Activated naive CD8-positive, alpha-beta T cell (primary cell): ENCODE measurements around the gene PTGIS.
A peak's percentile ranks its signal among the peaks of the same experiment; 100 is the strongest.
"Not testable (repeated sequence)": the region's sequence is repeated elsewhere in the genome, so short reads cannot be mapped to it uniquely, and the experiment has no call there.

Source experiments
- H3K27ac Mint-ChIP-seq: one replicate; pipeline ENCODE4 v1.8.0; 2021; ENCODE audit warnings: mixed read lengths
- H3K27me3 Mint-ChIP-seq: one replicate; pipeline ENCODE4 v1.8.0; 2021; ENCODE audit warnings: mixed read lengths
- H3K36me3 Mint-ChIP-seq: one replicate; pipeline ENCODE4 v1.8.0; 2021; ENCODE audit warnings: mixed read lengths
- H3K4me1 Mint-ChIP-seq: one replicate; pipeline ENCODE4 v1.8.0; 2021; ENCODE audit warnings: low read depth, mixed read lengths
- H3K4me3 Mint-ChIP-seq: one replicate; pipeline ENCODE4 v1.8.0; 2021; ENCODE audit warnings: mild to moderate bottlenecking, mixed read lengths
- H3K9me3 Mint-ChIP-seq: one replicate; pipeline ENCODE4 v1.8.0; 2021; ENCODE audit warnings: low read depth, mixed read lengths

The PTGIS gene

DNA sequence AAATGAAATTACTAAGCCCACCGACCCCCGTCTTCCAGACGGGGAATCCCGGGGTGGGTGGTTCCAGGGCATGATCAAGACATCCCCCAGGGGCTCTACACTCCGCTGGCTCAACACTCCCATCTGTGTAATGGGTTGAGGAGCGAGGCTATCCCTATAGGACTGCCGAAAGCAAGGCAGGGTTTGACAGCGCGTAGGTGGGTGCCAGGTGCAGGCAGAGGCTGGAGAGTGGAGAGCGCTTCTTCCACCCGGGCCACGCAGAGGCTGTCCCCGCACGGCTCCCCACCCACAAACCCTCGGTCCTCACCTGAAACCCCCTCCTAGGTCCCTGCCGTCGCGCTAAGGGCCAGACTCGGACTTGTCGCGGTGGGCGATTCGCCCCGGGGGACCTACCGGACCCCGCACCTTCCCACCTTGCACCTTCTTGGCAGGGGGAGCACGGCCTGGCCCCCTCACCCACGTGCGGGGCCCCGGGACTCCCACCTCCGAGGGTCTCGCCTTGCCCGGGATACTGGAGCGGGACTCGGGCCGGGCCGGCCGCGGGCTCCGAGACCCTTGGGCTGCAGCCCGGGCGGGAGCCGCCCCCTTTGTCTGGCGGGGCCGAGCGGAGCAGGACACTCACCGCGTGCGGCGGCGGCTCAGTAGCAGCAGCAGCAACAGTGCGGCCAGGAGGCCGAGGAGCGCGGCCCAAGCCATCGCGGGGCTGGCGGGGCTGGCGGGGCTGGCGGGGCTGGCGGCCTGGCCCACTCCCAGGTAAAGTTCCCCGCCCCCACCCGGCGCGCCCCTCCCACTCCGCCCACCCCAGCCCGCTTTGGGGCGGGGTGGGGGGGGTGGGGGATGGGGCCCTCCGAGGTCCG lies at the start of gene PTGIS:
TSS of gene PTGIS (minus strand) at position 717 of the 857 bp plus-strand sequence. CDS start at position 696, 21 bp downstream.
- Mint-ChIP-seq H3K36me3 (no peaks in the 10 kb centered on the region), H3K27ac (peak within 1 kb of the TSS; percentile 28), H3K4me3 (peak within 1 kb of the TSS; percentile 64), H3K4me1 (peaks cover 6% of the 10 kb centered on the region), H3K9me3 (no peaks in the 10 kb centered on the region), H3K27me3 (peaks cover 25% of the 10 kb centered on the region)

DNA sequence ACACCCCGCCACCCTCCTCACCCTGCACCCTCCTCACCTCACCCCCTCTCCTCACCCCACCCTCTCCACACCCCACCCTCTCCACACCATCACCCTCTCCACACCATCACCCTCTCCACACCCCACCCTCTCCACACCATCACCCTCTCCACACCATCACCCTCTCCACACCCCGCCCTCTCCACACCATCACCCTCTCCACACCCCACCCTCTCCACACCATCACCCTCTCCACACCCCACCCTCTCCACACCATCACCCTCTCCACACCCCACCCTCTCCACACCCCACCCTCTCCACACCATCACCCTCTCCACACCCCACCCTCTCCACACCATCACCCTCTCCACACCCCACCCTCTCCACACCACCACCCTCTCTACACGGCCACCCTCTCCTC lies 49.5 kb upstream of the PTGIS start:
- H3K4me1 Mint-ChIP-seq, H3K9me3 Mint-ChIP-seq, H3K36me3 Mint-ChIP-seq, H3K4me3 Mint-ChIP-seq, H3K27ac Mint-ChIP-seq, H3K27me3 Mint-ChIP-seq: not testable (repeated sequence)

DNA sequence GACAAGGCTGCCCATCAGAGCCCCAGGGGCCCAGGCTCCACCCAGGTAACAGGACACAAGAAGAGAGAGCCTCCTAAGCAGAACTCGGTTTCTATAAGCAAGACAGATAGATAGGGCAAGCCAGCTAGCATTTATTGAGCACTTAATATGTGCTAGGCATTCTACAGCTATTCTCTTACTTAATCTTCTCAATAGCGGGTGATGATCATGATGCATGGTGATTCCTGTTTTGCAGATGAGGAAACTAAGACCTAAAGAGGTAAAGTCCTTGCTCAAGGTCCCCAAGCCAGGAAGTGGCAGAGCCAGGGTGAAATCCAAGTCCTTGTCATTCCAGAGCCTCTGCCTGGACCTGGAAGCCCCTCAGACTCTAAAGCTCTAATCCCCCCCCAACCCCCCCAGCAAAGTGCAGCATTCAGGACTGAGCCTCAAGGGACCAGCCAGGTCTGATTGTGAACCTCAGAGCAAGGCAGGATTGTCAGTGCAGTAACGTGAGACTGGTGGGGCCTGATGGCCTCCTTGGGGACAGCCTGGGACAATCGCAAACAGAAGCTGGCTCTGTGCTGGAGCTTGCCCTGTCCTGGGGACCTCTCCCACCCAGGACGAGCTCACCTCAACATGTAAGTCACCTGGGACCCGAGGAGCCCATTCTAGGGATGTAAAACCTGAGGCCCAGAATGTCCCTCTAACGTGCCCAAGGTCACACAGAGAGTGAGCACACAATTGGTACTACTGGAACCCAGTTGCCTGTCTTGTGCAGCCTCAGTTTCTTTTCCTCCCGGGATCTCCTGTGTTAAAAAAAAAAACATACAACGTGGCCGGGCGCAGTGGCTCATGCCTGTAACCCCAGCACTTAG lies 48.4 kb upstream of the PTGIS start:
- Mint-ChIP-seq H3K27ac (no peak overlapping the region), H3K9me3 (no peaks in the 10 kb centered on the region), H3K4me1 (no peaks in the 10 kb centered on the region), H3K27me3 (no peaks in the 10 kb centered on the region), H3K4me3 (no peak overlapping the region), H3K36me3 (no peaks in the 10 kb centered on the region)

GRCh38 chr20:49615401-49616153 lies 47.6 kb upstream of the PTGIS start:
- Mint-ChIP-seq H3K27me3 (no peaks in the 10 kb centered on the region), H3K4me1 (peaks cover 5% of the 10 kb centered on the region), H3K27ac (no peak overlapping the region), H3K4me3 (no peak overlapping the region), H3K36me3 (no peaks in the 10 kb centered on the region), H3K9me3 (no peaks in the 10 kb centered on the region)

DNA sequence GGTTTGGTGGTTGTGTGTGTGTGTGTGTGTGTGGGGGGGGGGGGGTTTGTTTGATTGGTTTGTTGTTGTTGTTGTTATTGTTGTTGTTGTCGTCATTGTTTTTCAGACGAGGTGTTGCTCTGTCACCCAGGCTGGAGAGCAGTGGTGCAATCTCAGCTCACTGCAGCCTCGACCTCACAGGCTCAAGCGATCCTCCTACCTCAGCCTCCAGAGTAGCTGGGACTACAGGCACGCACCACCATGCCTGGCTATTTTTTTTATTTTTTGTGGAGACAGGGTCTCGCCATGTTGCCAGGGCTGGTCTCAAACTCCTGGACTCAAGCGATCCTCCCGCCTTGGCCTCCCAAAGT lies 47.1 kb upstream of the PTGIS start:
- not testable (repeated sequence) for H3K4me3 Mint-ChIP-seq, H3K27ac Mint-ChIP-seq, H3K4me1 Mint-ChIP-seq, H3K36me3 Mint-ChIP-seq, H3K9me3 Mint-ChIP-seq, H3K27me3 Mint-ChIP-seq

DNA sequence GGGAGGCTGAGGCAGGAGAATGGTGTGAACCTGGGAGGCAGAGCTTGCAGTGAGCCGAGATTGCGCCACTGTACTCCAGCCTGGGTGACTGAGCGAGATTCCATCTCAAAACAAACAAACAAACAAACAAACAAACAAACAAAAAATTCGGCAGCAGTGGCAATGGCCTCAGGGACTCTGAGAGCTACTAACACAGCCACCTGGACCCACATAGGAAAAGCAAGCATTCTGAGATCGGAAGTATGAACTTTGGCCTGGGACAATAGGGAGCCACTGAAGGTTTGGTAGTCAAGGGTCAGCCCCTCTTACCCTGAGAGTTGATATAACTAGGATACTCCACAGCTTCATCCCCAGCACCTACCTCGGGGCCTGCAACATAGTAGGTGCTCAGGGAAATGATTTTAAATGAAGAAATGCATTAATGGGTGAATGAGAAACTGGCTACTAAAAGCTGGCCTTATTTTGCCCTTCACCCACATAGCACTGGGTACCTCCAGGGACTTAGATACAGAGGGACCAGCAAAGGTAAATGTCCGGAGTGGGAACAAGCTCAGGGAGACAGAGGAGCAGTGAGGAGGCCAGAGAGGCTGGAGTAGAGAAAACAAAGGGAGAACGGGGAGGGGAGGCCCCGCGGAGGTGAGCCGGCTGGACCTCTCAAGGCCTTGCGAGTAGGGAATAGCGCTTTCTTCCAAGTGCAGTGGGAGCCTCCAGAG lies 46.6 kb upstream of the PTGIS start:
- H3K27me3 Mint-ChIP-seq, result no peaks in the 10 kb centered on the region
- peaks cover 6% of the 10 kb centered on the region for H3K4me1 Mint-ChIP-seq
- H3K36me3 Mint-ChIP-seq, result no peaks in the 10 kb centered on the region
- H3K4me3 Mint-ChIP-seq, result no peak overlapping the region
- no peak overlapping the region for H3K27ac Mint-ChIP-seq
- no peaks in the 10 kb centered on the region for H3K9me3 Mint-ChIP-seq

GRCh38 chr20:49612127-49612738 lies 44.3 kb upstream of the PTGIS start:
- H3K27me3 Mint-ChIP-seq, result peaks cover 7% of the 10 kb centered on the region
- H3K4me1 Mint-ChIP-seq, result peaks cover 19% of the 10 kb centered on the region
- no peaks in the 10 kb centered on the region for H3K9me3 Mint-ChIP-seq
- H3K27ac Mint-ChIP-seq, result no peak overlapping the region
- no peaks in the 10 kb centered on the region for H3K36me3 Mint-ChIP-seq
- H3K4me3 Mint-ChIP-seq, result no peak overlapping the region

GRCh38 chr20:49611539-49612126 lies 43.7 kb upstream of the PTGIS start:
- not testable (repeated sequence) for H3K9me3 Mint-ChIP-seq, H3K27me3 Mint-ChIP-seq, H3K27ac Mint-ChIP-seq, H3K36me3 Mint-ChIP-seq, H3K4me3 Mint-ChIP-seq
- H3K4me1 Mint-ChIP-seq, result peaks cover 19% of the 10 kb centered on the region

GRCh38 chr20:49610691-49611538 lies 43.0 kb upstream of the PTGIS start:
- Mint-ChIP-seq H3K27ac (no peak overlapping the region), H3K4me3 (peak overlapping the region; percentile 64), H3K36me3 (no peaks in the 10 kb centered on the region), H3K4me1 (peaks cover 19% of the 10 kb centered on the region), H3K27me3 (peaks cover 7% of the 10 kb centered on the region), H3K9me3 (no peaks in the 10 kb centered on the region)

DNA sequence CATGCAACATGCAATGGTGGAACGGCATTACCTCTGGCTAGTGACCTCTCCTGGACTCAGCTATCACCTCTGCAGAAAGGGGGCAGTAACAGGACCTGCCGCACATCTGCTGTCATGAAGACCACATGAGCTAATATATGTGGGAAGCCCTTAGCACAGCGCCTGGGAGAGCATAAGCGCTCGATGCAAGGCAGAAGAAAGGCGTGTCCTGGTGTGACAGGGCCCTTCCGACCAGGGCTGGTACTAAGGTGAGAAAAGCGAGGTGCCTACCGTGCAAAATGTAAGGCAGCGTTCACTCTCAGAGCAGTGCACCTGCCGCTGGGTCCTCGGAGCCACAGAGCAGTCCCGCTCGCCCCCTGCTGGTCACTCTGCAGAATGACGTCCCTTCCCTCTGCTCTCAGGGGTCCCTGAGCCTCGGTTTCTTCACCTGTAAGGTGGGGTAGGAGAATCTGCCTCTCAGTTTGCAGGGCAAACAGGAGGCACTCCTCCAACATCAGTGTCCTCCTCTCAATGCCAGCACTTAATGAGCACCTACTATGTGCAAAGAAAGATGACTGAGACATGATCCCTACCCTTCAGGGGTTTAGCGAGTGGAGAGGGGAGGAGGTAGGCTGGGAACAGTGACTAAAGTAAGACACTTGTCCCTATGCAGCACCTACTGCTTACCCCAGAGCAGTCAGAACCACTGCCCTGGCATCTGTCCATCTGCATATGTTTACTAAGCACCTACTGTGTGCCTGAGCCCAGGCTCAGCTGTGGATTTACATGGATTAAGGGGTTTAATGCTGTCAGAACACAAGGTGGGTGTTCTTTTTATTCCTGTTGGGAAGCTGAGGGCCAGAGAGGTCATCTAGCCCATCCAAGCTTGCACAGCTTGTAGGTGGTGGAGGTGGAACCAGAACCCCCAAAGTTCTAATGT lies 41.1 kb upstream of the PTGIS start:
- Mint-ChIP-seq H3K27me3 (peaks cover 7% of the 10 kb centered on the region), H3K9me3 (no peaks in the 10 kb centered on the region), H3K36me3 (no peaks in the 10 kb centered on the region), H3K4me3 (peak overlapping the region; percentile 57), H3K4me1 (peaks cover 19% of the 10 kb centered on the region), H3K27ac (peak overlapping the region; percentile 78)

DNA sequence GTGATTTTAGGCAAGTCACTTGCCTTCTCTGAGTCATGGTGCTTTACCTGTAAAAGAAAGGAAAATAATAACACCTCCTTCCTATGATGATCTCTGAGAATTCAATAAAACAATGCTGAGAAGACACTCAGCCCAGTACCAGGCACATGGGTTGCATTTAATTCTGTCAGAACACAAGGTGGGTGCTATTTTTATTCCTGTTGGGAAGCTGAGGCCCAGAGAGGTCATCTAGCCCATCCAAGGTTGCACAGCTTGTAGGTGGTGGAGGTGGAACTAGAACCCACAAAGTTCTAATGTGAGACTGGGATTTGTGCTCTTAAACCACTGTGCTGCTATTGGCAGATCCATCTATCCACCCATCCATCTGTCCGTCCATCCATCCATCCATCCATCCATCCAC lies 39.6 kb upstream of the PTGIS start:
- peaks cover 19% of the 10 kb centered on the region for H3K4me1 Mint-ChIP-seq
- no peak overlapping the region for H3K4me3 Mint-ChIP-seq
- no peaks in the 10 kb centered on the region for H3K36me3 Mint-ChIP-seq
- no peak overlapping the region for H3K27ac Mint-ChIP-seq
- H3K27me3 Mint-ChIP-seq, result peaks cover 7% of the 10 kb centered on the region
- H3K9me3 Mint-ChIP-seq, result no peaks in the 10 kb centered on the region

DNA sequence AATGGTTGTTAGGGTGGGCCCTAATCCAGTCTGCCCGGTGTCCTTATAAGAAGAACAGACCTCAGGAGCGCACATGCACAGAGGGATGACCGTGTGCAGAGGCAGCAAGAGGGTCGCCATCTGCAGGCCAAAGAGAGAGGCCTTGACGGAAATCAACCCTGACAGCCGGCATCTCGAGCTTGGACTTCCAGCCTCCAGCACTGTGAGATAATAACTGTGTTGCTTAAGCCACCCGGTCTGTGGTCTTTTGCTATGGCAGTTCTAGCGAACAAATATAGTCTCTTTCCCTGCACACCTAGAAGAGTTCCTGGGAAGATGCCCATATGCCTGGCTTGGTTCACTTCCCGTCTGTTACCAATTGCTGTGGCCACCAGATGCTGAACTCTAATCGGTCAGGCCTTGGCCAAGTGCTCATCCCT lies 35.3 kb upstream of the PTGIS start:
- H3K4me3 Mint-ChIP-seq, result no peak overlapping the region
- no peaks in the 10 kb centered on the region for H3K36me3 Mint-ChIP-seq
- H3K27ac Mint-ChIP-seq, result no peak overlapping the region
- no peaks in the 10 kb centered on the region for H3K9me3 Mint-ChIP-seq
- H3K4me1 Mint-ChIP-seq, result peaks cover 6% of the 10 kb centered on the region
- H3K27me3 Mint-ChIP-seq, result peaks cover 1% of the 10 kb centered on the region
